Glutamatergic neuron (in vitro differentiated cells): Measurements from ENCODE around the gene BIN1. TPM values are rescaled to one million over a fixed set of nuclear protein-coding genes. Genes with fewer than 3 reads are reported as not detected.
A peak's percentile ranks its signal among the peaks of the same experiment; 100 is the strongest.

ENCODE experiments used
- DNase-seq: peaks from one replicate; pipeline ENCODE4 v3.0.0; 2022
- H3K27ac Mint-ChIP-seq: one replicate; pipeline ENCODE4 v1.8.0; 2020; ENCODE audit warnings: mild to moderate bottlenecking, mixed read lengths, inconsistent platforms; ENCODE audit not compliant: unreplicated experiment
- H3K27me3 Mint-ChIP-seq: one replicate; pipeline ENCODE4 v1.8.0; 2020; ENCODE audit warnings: mild to moderate bottlenecking, moderate library complexity, mixed read lengths, inconsistent platforms; ENCODE audit not compliant: unreplicated experiment
- H3K36me3 Mint-ChIP-seq: one replicate; pipeline ENCODE4 v1.8.0; 2020; ENCODE audit warnings: mild to moderate bottlenecking, mixed read lengths, inconsistent platforms; ENCODE audit not compliant: unreplicated experiment
- H3K4me1 Mint-ChIP-seq: one replicate; pipeline ENCODE4 v1.8.0; 2020; ENCODE audit warnings: mild to moderate bottlenecking, low read depth, mixed read lengths, inconsistent platforms; ENCODE audit not compliant: unreplicated experiment
- H3K4me3 Mint-ChIP-seq: one replicate; pipeline ENCODE4 v1.8.0; 2020; ENCODE audit warnings: mild to moderate bottlenecking, mixed read lengths, inconsistent platforms; ENCODE audit not compliant: unreplicated experiment
- H3K9me3 Mint-ChIP-seq: one replicate; pipeline ENCODE4 v1.8.0; 2020; ENCODE audit warnings: mild to moderate bottlenecking, moderate library complexity, mixed read lengths, inconsistent platforms; ENCODE audit not compliant: unreplicated experiment
- total RNA-seq: library from RNA; stranded (reverse); fragmentation: NEBNext Ultra II Directional; extraction: Animal tissue kit (Norgen Biotek cat#: 25700); gene quantifications from one replicate; pipeline ENCODE4 v1.2.1, GENCODE V29; 2021; ENCODE audit not compliant: unreplicated experiment
- TF ChIP-seq, protein P1 (sequence below): fragments of 200-600 bp; sonication (generic); IDR thresholded peaks from one replicate; pipeline ENCODE4 v1.5.0; 2021; ENCODE audit not compliant: partially characterized antibody, unreplicated experiment

The BIN1 gene
- total RNA-seq, 1 donor from 2014 or later, result 176 TPM

DNA sequence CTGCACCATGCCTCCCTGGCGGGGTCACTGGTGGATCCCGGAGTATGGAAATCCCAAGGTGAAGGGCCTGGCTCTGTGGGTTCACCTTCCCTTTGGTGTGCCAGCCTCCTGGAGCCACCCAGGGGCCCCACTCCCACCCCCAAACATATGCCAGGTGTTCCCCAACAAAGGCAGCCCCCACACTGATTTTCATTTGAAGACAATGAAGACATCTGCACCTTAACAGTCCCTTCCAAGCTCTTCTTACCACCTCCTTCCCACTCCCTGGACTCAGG is 11.7 kb downstream of the BIN1 start:
- TF ChIP-seq, protein P1, sequence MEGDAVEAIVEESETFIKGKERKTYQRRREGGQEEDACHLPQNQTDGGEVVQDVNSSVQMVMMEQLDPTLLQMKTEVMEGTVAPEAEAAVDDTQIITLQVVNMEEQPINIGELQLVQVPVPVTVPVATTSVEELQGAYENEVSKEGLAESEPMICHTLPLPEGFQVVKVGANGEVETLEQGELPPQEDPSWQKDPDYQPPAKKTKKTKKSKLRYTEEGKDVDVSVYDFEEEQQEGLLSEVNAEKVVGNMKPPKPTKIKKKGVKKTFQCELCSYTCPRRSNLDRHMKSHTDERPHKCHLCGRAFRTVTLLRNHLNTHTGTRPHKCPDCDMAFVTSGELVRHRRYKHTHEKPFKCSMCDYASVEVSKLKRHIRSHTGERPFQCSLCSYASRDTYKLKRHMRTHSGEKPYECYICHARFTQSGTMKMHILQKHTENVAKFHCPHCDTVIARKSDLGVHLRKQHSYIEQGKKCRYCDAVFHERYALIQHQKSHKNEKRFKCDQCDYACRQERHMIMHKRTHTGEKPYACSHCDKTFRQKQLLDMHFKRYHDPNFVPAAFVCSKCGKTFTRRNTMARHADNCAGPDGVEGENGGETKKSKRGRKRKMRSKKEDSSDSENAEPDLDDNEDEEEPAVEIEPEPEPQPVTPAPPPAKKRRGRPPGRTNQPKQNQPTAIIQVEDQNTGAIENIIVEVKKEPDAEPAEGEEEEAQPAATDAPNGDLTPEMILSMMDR, result no peak

DNA sequence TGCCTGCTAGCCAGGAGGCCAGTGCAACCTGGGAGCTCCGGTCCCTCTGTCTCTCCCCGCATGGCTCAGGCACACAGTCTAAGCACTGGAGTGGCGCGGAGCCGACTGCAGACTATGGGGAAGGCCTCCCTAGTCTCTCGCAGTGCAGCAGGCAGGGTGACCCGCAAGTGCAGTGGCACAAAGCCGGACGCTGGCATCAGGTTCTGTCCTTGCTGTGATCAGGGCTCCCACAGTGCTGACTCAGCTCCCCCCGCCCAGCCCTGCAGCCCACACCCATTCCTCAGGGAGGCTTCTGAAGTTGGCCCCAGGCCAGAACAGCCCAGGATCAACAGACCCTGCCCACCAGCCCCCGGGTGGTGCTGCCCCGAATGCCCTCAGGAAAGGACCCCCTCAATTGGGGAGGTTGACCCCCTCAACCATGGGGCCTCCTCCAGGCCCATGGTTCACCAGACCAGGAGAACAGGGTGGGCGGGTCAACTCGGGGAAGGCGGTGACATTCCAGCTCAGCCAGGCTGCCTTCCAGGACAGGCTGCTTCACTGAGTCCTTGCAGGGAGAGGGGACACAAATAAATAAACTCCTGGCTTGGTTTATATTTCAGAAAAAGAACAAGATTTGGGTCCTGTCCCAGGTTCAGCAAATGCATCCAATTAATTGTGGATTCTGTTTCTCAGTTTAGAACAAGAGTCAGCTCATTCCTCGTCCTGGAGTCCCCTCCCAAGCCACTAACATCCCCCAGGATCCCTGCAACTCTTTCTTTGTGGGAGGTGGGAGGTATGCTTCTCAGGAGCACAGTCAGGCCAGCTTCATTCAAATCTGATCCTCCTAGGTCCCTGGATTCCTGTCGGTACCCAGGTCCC is 12.2 kb downstream of the BIN1 start:
- no peaks in the 10 kb centered on the region for H3K36me3 Mint-ChIP-seq
- TF ChIP-seq, protein P1, result no peak
- DNase-seq, result peak; percentile 41
- H3K4me1 Mint-ChIP-seq, result peaks cover 25% of the 10 kb centered on the region
- H3K27me3 Mint-ChIP-seq, result peaks cover 4% of the 10 kb centered on the region
- no peak overlapping the region for H3K27ac Mint-ChIP-seq
- no peaks in the 10 kb centered on the region for H3K9me3 Mint-ChIP-seq
- no peak overlapping the region for H3K4me3 Mint-ChIP-seq

More for the DNA sequence above, 11.7 kb downstream of the BIN1 start:
- H3K36me3 Mint-ChIP-seq, result no peaks in the 10 kb centered on the region
- no peak overlapping the region for H3K27ac Mint-ChIP-seq
- peaks cover 4% of the 10 kb centered on the region for H3K27me3 Mint-ChIP-seq
- no peaks in the 10 kb centered on the region for H3K9me3 Mint-ChIP-seq
- H3K4me3 Mint-ChIP-seq, result no peak overlapping the region
- DNase-seq, result peak; percentile 15
- peaks cover 25% of the 10 kb centered on the region for H3K4me1 Mint-ChIP-seq

DNA sequence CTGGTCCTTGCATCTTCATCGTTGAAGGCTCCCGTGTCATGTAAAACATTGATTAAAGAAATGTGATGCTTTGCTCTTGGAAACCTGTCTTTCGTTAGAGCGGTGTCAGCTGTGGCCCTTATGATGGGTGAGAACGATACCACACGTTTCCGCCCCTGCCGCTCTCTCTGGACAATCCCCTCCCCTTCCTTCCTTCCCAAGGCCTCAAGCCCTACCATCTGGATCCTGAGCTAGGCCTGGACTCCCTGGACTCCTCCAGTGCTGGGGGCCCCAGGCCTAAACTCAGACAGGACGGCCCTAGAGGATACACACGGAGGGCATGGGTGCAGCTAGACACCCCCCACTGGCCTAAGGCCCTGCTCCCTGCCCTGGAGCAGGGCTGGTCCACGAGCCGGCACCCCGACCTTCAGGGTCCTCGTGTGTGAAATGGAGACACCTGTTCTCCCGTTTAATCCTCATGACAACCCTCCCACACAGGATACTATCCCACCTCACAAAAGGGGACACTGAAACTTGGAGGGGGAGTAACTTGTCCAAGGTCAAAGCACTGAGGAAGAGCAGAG is 13.2 kb downstream of the BIN1 start:
- Mint-ChIP-seq H3K36me3 (no peaks in the 10 kb centered on the region), H3K27me3 (peaks cover 7% of the 10 kb centered on the region), H3K4me1 (peaks cover 23% of the 10 kb centered on the region), H3K4me3 (no peak overlapping the region), H3K27ac (no peak overlapping the region), H3K9me3 (no peaks in the 10 kb centered on the region)
- DNase-seq, result peak; percentile 10
- TF ChIP-seq, protein P1, result no peak

DNA sequence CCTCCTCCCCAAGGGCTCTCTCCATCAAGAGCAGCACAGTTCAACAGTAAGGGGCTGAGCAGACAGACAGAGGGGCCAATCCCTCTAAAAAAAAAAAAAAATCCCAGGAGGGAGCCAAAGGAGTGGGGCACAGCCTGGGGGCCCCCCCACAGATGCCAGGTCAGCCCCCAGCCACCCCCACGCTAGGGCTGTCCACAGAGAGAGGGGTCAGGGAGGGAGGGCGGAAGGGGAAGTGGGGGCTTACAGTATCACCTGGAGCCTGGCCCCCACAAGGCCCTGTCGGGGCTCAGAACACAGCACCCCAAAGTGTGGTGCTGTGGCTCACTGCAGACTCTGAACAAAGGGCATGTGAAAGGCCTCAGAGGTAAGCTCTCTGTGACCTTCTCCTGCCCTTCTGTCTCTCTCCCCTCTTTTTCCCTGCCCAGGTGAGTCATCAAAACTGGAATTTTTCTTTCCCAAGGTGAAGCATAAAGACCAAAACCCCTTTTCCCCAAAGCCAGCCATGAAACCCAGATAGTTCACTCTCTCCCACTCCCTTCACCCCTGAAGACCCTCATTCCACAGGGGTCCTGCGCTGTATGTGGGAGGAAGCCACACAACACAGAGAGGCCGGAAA is 13.9 kb downstream of the BIN1 start:
- H3K27ac Mint-ChIP-seq, result peak overlapping the region; percentile 64
- TF ChIP-seq, protein P1, result no peak
- H3K4me3 Mint-ChIP-seq, result no peak overlapping the region
- no peaks in the 10 kb centered on the region for H3K9me3 Mint-ChIP-seq
- no peaks in the 10 kb centered on the region for H3K36me3 Mint-ChIP-seq
- DNase-seq, result no peak
- peaks cover 7% of the 10 kb centered on the region for H3K27me3 Mint-ChIP-seq
- peaks cover 26% of the 10 kb centered on the region for H3K4me1 Mint-ChIP-seq

DNA sequence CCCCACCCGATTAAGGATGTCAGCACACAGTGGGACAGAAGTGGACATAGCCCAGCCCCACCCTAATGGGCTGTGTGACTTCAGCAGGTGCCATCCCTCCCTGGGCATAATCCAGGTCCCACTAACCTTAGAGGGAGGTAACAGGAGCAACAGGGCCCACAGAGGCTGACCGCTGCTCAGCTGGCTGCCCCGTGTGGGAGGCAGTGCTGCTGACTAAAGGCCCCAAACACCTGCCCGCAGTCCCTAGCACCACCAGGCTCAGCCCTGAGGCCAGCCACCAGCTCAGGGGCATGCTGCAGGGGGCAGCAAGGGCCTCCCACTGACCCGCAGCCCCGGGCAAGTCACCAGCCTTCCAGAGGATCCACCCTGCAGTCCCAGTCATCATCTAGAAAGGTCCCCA is 14.6 kb downstream of the BIN1 start:
- H3K27ac Mint-ChIP-seq, result no peak overlapping the region
- H3K4me3 Mint-ChIP-seq, result no peak overlapping the region
- peaks cover 28% of the 10 kb centered on the region for H3K4me1 Mint-ChIP-seq
- no peaks in the 10 kb centered on the region for H3K9me3 Mint-ChIP-seq
- DNase-seq, result no peak
- TF ChIP-seq, protein P1, result no peak
- peaks cover 7% of the 10 kb centered on the region for H3K27me3 Mint-ChIP-seq
- H3K36me3 Mint-ChIP-seq, result no peaks in the 10 kb centered on the region
